ENCODE results near the gene SCGB1A1. TPM values are rescaled to one million over a fixed set of nuclear protein-coding genes. Genes with fewer than 3 reads are reported as not detected.

Gene SCGB1A1
- total and polyA plus RNA-seq, 2 of the 13 experiments (the other 11 are each of a cell fraction or from before 2014, with no cell fraction given) = not detected

- no peak for TF ChIP-seq SMAD9 (CRISPR knock-in tag; IDR thresholded peaks at IDR 0.05)
- no peak for TF ChIP-seq IRF9 (CRISPR knock-in tag; IDR thresholded peaks at IDR 0.05; ENCODE audit: borderline replicate concordance)
- no peak for TF ChIP-seq ZBED4 (CRISPR knock-in tag; IDR thresholded peaks at IDR 0.05; ENCODE audit: borderline replicate concordance)
- TF ChIP-seq ETS1 (CRISPR knock-in tag; IDR thresholded peaks at IDR 0.05) = no peak
- peak; percentile 83 for TF ChIP-seq ARID5B (CRISPR knock-in tag; IDR thresholded peaks at IDR 0.05)
- TF ChIP-seq TFDP2 (CRISPR knock-in tag; IDR thresholded peaks at IDR 0.05) = no peak
- TF ChIP-seq ZFP36L1 (CRISPR knock-in tag; IDR thresholded peaks at IDR 0.05) = no peak
- no peak for TF ChIP-seq KLF12 (CRISPR knock-in tag; IDR thresholded peaks at IDR 0.05; ENCODE audit: borderline replicate concordance)
- TF ChIP-seq, protein P1, sequence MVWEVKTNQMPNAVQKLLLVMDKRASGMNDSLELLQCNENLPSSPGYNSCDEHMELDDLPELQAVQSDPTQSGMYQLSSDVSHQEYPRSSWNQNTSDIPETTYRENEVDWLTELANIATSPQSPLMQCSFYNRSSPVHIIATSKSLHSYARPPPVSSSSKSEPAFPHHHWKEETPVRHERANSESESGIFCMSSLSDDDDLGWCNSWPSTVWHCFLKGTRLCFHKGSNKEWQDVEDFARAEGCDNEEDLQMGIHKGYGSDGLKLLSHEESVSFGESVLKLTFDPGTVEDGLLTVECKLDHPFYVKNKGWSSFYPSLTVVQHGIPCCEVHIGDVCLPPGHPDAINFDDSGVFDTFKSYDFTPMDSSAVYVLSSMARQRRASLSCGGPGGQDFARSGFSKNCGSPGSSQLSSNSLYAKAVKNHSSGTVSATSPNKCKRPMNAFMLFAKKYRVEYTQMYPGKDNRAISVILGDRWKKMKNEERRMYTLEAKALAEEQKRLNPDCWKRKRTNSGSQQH (CRISPR knock-in tag; IDR thresholded peaks at IDR 0.05; ENCODE audit: low read depth) = no peak
- TF ChIP-seq ZNF703 (CRISPR knock-in tag; IDR thresholded peaks at IDR 0.05; ENCODE audit: borderline replicate concordance) = no peak
- TF ChIP-seq, protein P2, sequence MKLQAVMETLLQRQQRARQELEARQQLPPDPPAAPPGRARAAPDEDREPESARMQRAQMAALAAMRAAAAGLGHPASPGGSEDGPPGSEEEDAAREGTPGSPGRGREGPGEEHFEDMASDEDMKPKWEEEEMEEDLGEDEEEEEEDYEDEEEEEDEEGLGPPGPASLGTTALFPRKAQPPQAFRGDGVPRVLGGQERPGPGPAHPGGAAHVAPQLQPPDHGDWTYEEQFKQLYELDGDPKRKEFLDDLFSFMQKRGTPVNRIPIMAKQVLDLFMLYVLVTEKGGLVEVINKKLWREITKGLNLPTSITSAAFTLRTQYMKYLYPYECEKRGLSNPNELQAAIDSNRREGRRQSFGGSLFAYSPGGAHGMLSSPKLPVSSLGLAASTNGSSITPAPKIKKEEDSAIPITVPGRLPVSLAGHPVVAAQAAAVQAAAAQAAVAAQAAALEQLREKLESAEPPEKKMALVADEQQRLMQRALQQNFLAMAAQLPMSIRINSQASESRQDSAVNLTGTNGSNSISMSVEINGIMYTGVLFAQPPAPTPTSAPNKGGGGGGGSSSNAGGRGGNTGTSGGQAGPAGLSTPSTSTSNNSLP (IDR thresholded peaks at IDR 0.05; ENCODE audit: low read depth, low read length) = peak; percentile 89
- TF ChIP-seq ERF (CRISPR knock-in tag; IDR thresholded peaks at IDR 0.05) = no peak
- TF ChIP-seq RXRB (CRISPR knock-in tag; IDR thresholded peaks at IDR 0.05; ENCODE audit: borderline replicate concordance) = peak; percentile 68; the same call in 1 of the 2 replicates
- TF ChIP-seq BCL6 (CRISPR knock-in tag; IDR thresholded peaks at IDR 0.05) = peak; percentile 53
- no peak for TF ChIP-seq ZNF432 (CRISPR knock-in tag; IDR thresholded peaks at IDR 0.05; ENCODE audit: borderline replicate concordance)
Observed at GRCh38 chr11:62432695-62433094, 13.9 kb downstream of the SCGB1A1 start (continued).
